Measurements from ENCODE around the gene GAPVD1.
A peak's percentile ranks its signal among the peaks of the same experiment; 100 is the strongest.
"Not testable (repeated sequence)": the region's sequence is repeated elsewhere in the genome, so short reads cannot be mapped to it uniquely, and the experiment has no call there.

GAPVD1 gene, protein sequence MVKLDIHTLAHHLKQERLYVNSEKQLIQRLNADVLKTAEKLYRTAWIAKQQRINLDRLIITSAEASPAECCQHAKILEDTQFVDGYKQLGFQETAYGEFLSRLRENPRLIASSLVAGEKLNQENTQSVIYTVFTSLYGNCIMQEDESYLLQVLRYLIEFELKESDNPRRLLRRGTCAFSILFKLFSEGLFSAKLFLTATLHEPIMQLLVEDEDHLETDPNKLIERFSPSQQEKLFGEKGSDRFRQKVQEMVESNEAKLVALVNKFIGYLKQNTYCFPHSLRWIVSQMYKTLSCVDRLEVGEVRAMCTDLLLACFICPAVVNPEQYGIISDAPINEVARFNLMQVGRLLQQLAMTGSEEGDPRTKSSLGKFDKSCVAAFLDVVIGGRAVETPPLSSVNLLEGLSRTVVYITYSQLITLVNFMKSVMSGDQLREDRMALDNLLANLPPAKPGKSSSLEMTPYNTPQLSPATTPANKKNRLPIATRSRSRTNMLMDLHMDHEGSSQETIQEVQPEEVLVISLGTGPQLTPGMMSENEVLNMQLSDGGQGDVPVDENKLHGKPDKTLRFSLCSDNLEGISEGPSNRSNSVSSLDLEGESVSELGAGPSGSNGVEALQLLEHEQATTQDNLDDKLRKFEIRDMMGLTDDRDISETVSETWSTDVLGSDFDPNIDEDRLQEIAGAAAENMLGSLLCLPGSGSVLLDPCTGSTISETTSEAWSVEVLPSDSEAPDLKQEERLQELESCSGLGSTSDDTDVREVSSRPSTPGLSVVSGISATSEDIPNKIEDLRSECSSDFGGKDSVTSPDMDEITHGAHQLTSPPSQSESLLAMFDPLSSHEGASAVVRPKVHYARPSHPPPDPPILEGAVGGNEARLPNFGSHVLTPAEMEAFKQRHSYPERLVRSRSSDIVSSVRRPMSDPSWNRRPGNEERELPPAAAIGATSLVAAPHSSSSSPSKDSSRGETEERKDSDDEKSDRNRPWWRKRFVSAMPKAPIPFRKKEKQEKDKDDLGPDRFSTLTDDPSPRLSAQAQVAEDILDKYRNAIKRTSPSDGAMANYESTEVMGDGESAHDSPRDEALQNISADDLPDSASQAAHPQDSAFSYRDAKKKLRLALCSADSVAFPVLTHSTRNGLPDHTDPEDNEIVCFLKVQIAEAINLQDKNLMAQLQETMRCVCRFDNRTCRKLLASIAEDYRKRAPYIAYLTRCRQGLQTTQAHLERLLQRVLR (N-terminal part only)

DNA sequence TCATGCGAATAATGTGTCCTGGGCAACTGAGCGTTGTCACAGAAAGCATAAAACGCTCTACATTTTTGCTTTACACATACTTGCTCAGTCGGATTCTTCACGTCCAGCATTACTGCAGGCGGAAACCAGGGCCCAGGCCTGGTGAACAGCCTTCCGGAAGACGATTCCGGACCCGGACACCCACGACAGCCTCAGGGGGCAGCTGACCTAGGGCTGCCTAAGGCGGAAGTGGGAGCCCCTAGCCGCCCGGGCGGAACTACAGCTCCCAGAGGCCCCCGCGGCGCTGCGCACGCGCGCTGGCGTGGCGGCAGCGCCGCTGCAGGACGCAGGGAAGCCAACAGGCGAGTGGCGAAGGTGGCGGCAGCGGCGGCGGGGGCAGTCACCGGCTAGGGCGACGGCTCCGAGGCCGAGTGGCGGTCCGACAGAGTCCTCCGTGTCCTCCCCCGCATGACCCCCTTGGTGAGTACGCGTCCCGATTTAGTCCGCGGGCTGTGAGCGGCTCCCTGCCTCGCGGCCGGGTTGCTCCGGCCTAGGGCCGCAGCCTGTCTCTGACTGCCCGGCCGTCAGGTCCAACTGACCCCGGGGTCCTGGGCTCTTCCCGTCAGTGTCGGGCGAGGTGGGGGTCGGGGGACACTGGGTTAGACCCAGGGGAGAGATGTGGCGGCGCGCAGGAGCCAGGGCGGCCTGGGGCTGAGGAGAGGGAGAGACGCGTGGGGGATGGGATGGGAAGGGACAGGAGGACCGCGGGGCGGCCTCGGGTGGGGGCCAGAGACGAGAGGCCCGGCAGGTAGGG, at the start of gene GAPVD1:
GAPVD1 (plus strand) TSS at position 326 of the 793 bp plus-strand sequence. CDS start 37,096 bp downstream, outside the sequence.
- DNase-seq (ENCODE audit: low read depth) = peak; percentile 82

DNA sequence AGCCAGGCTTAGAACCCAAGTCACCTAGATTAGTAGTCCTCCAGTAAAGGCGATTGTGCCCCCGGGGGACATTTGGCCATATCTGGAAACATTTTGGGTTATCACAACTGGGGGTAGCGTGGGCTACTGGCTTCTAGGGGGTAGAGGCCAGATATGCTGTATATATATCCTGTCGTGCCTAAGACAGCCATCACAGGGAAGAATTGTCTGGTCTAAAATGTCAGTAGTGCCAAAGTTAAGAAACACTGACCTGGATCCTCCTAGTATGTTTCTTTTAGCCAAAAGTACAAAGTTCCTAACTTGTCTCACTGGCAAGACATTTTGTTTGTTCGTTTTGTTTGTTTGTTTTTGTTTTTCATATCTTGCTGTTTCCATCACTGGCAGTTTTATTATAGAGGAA, 47.4 kb upstream of the GAPVD1 start:
- no peak for DNase-seq (ENCODE audit: low read depth)

- no peak for DNase-seq (ENCODE audit: low read depth)
Measured at GRCh38 chr9:125218621-125219020, 43.0 kb upstream of the GAPVD1 start.

- DNase-seq (ENCODE audit: low read depth) = not testable (repeated sequence)
Measured at GRCh38 chr9:125224858-125225257, 36.8 kb upstream of the GAPVD1 start.

- DNase-seq (ENCODE audit: low read depth) = no peak
Measured at GRCh38 chr9:125227761-125228160, 33.9 kb upstream of the GAPVD1 start.

DNA sequence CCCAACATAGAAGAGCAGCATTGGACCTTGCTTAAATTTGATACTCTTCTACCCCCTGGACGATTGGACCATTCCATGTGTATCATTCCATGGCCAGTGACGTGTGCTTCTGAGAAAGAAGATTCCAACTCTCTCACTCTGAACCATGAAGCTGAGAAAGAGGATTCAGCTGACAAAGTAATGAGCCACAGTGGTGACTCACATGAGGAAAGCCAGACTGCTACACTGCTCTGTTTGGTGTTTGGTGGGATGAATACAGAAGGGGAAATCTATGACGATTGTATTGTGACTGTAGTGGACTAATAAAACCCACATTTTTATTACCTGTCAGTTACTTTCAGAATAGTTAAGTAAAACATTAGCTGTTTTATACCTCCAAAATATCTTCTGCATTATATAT, 27.9 kb upstream of the GAPVD1 start:
- no peak for DNase-seq (ENCODE audit: low read depth)

GRCh38 chr9:125234099-125234498, 27.5 kb upstream of the GAPVD1 start:
- DNase-seq (ENCODE audit: low read depth) = not testable (repeated sequence)

- DNase-seq (ENCODE audit: low read depth) = no peak
Measured at GRCh38 chr9:125235804-125236519, 25.7 kb upstream of the GAPVD1 start.

DNA sequence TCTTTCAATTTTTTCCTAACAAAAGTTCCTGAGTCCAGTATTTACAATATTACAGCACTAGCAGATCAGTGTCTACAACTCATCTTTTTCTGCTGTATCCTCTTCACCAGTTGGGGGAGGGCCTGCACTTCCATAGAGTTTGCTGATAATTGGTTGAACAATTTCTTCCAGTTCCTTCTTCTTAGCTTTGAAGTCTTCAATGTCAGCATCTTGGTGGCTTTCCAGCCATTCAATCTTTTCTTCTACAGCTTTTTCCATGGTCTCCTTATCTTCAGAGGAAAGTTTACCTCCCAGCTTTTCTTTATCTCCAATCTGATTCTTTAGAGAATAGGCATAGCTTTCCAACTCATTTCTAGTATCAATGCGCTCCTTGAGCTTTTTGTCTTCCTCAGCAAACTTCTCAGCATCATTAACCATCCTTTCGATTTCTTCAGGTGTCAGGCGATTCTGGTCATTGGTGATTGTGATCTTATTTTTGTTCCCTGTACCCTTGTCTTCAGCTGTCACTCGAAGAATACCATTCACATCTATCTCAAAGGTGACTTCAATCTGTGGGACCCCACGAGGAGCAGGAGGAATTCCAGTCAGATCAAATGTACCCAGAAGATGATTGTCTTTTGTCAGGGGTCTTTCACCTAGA, 25.0 kb upstream of the GAPVD1 start:
- not testable (repeated sequence) for DNase-seq (ENCODE audit: low read depth)

- DNase-seq (ENCODE audit: low read depth) = no peak
Measured at GRCh38 chr9:125238127-125238914, 23.3 kb upstream of the GAPVD1 start.

DNA sequence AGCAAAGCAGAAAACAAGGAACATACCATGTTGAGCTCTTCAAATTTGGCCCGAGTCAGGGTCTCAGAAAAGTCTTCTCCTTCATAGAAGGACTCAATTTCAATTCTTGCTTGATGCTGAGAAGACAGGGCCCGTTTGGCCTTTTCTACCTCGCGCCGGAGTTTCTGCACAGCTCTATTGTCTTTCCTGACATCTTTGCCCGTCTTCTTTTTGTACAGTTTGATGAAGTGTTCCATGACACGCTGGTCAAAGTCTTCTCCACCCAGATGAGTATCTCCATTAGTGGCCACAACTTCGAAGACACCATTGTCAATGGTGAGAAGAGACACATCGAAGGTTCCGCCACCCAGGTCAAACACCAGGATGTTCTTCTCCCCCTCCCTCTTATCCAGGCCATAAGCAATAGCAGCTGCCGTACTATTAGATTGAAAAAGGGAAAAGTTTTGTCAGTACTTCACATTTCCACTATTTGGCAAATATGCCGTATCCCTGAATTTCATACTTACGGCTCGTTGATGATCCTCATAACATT, 22.6 kb upstream of the GAPVD1 start:
- DNase-seq (ENCODE audit: low read depth) = no peak

GRCh38 chr9:125239631-125240597, 21.7 kb upstream of the GAPVD1 start:
- DNase-seq (ENCODE audit: low read depth) = no peak

DNA sequence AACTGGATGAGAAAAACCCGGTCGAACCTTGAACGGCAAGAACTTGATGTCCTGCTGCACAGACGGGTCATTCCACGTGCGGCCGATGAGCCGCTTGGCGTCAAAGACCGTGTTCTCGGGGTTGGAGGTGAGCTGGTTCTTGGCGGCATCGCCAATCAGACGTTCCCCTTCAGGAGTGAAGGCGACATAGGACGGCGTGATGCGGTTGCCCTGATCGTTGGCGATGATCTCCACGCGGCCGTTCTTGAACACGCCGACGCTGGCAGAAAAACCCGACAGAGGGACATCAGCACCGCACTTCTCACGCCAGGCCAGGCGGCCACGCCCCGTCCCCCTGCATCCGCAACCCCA, 21.0 kb upstream of the GAPVD1 start:
- peak; percentile 16 for DNase-seq (ENCODE audit: low read depth)

GRCh38 chr9:125241000-125241862, 20.4 kb upstream of the GAPVD1 start, which contains the start of gene HSPA5:
Gene HSPA5 (minus strand): TSS chr9:125241343. CDS start chr9:125241126, 217 bp downstream.
- DNase-seq (ENCODE audit: low read depth) = peak; percentile 99

GRCh38 chr9:125241863-125242739, 19.5 kb upstream of the GAPVD1 start:
- DNase-seq (ENCODE audit: low read depth) = peak; percentile 5

GRCh38 chr9:125243792-125244260, 17.8 kb upstream of the GAPVD1 start:
- no peak for DNase-seq (ENCODE audit: low read depth)
